ENCODE measurements around the gene PLCD3.

The PLCD3 gene

GRCh38 chr17:45101883-45102811 is 30.2 kb downstream of the PLCD3 start:
- DNase-seq, result no peak

DNA sequence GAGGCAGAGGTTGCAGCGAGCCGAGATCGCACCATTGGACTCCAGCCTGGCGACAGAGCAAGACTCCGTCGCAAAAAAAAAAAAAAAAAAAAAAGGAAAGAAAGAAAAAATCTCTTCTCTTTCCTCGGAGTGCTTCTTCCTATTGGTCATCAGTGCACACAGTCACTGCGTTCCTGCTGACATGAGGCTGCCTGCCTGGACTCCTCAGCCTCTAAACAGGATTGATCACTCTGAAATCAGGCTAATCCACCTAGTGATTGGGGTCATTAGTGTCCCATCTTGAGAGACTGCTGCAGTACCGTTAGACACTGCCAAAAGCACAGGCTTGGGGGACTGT is 30.8 kb downstream of the PLCD3 start:
- DNase-seq, result no peak

DNA sequence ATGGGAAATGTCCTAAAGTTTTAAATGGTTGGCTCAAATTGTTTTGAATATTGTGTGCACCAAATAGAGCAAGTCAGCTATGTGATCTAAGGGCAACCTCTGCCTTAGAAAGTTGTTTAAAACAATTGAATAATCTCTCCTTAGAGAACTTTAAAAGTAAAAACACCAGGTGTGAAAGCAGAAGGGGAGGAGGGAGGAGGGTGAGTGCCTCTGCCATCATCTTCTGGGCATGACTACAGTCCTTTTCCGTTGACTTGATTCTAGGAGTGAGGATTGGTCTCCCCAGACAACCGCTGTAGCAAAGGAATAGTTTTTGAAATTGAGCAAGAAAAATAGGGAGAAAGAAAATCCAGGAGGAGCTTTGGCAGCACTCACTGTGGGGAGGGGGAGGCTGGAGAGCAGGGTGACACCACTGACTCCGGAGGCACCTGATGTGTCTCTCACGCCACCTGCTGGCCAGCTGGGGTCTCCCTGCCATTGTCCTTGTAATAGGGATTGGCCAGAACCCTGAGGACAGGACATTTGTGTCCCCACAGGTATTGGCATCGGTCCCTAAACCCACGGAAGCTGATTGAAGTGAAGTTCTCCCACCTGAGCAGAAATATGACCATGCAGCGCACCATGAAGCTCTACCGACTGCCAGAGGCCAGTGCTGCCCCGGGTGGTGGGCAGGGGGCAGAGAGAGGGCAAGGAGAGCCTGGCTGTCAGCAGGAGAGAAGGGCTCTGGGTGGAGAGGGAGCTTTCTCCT is 33.3 kb downstream of the PLCD3 start:
- DNase-seq, result peak; percentile 46 to 68

DNA sequence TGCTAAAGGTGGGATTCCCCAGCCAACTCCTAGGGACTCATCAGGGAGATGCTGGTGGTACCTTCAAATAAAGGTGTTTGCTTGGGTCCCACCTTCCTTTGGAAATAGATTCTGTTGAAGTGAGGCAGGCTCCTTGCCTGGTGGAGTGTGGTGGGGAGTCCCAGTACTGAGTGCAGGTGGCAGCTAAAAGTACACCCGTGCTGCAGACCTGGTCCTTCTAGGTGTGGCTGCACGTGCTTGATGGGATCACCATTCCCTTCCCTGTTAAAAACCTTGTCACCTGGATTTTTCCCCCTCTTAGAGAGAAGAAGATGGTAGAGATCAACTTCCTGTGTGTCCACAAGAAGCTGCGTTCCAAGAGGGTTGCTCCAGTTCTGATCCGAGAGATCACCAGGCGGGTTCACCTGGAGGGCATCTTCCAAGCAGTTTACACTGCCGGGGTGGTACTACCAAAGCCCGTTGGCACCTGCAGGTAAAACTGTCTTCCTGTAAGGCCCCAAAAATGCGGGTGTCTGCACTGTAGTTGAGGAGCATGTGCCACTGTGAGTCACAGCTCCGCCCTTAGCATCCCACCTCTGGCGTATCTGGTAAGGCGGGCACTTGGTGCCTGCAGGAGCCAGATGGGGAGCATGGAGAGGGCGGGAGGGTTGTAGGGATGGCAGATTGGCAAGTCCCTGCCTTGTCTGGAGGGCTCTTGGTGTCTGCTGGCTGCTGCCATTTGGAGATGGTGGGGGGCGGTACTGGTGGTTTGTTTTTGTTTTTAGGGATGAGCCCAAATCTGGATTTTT is 34.0 kb downstream of the PLCD3 start:
- no peak for DNase-seq

GRCh38 chr17:45096926-45097325 is 35.4 kb downstream of the PLCD3 start:
- DNase-seq, result no peak

GRCh38 chr17:45096141-45096540 is 36.2 kb downstream of the PLCD3 start:
- peak; percentile 47 to 77 for DNase-seq

DNA sequence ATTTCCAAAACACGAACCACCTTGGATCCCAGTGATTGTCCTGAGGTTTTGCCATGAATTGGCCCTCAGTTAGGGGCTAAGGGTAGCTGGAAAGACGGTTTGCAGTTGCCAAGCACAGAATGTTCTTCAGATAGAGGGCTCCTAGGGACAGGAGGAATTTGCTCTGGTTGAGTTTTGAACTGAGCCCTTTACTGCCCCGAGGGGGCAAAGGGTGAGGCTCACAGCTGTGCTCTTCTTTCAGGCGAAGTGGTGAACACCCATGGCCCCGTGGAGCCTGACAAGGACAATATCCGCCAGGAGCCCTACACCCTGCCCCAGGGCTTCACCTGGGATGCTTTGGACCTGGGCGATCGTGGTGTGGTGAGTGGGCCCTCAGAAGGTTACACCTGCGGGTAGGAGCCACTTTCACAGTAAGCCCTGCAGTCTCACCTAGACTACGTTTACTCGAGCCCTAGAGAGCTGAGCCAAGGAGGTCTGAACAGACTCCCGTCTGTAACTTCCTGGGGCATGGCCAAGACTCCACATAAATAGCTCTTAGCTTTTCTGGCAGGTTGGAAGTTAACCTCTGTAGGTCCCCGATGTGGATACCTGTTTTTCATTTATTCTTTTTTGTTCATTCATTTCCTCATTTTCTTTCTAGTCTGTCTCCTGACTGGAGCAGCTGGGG is 38.7 kb downstream of the PLCD3 start:
- no peak for DNase-seq

GRCh38 chr17:45092911-45093430 is 39.3 kb downstream of the PLCD3 start:
- DNase-seq, result no peak

DNA sequence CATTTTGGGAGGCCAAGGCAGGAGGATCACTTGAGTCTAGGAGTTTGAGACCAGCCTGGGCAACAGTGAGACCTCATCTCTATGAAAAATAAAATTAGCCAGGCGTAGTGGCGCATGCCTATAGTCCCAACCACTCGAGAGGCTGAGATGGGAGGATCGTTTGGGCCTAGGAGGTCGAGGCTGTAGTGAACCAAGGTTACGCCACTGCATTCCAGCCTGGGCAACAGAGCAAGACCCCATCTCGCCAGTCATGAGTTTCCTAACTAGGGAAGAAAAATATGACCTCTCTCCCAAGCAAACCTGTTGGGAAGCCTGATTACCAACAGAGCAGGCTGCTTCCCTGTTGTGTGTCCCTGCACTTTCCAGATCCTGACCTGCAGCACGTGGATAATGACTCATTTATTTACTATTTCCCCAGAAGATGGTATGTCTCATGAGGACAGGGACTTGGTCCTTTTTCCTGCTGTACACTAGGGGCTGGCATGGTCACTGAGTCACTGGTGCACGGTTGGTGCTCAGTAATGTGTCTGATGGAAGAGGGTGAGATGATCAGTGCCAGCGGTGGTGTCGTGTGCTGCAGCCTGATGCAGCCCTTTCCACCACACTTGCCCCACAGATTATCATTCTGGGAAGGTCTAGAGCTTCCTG is 40.4 kb downstream of the PLCD3 start:
- no peak for DNase-seq

DNA sequence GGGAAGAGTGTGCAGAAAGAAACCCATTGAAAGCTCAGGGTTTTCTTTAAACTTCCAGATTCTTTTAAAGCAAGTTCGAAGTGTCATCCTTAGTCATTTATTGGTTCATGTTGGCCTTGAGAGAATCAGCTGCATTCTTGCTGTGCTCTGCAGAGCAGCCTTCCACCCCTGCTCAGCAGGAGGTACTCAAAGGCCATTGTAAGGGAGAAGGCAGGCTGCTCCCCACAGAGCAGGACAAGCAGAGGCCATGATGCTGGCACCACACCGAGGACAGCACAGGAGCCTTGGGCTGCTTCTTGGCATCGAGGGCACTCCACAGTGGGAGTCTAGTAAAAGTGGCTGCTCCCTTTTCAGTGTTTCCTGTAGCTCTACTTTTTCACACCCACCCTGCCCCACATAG is 41.6 kb downstream of the PLCD3 start:
- no peak for DNase-seq

DNA sequence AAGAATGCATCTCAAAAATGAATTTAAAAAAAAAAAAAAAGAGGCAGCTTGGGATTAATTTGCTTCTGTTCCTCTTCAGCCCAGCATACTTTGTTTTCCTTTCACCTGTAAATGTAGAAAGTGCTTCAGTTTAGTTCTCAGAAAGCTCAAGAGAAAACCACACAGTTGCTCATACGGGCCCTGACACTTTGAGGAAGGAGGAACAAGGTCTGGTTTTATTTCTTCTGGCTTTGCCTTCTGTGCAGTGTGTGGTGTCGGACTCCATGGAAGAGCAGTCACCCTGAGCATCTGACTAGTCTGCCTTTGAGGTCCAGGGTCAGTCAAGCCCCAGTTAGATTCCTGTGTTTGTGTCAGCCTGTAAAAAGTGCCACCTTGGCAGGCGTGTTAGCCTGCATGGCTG is 43.6 kb downstream of the PLCD3 start:
- DNase-seq, result no peak

DNA sequence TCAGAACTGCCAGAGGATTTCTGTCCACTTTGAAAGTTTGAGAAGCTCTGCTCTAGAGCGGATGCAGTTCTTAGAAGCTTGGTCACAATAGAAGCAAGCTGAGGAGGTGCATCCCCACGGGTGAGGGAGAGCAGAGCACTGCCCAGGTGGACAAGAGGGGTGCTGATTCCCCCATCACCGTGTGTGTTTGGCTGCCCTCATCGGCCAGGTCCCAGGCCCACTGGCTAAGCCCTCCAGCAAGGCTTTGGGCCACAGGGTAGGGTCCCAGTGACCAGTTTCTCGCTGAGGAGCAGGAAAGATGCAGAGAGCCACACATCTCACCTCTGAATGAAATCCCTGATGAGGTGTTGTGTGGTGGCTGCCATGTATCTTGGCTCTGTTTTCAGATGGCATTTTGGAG is 44.3 kb downstream of the PLCD3 start:
- DNase-seq, result no peak

DNA sequence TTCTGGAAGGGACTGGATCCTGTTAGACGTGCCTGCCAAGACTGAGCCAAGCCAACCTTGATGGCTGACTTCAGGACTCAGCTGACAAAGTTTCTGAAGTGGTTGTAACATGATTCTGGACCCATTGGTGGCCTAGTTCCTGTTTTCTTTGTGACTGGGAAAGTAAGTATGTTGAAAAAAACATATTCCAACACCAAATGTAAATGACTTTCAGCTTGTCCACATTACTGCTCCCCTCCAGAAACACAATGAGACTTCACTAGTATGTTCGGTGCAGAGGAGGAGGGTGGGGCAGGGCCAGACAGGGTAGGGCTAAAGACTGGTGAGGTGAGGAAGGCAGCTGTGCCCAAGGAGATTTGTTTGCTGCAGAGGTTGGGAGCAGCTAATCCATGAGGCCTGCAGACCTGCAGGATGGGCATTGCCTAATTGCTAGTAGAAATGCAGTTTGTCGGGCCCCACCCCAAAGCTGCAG is 44.8 kb downstream of the PLCD3 start:
- peak; percentile 32 to 44 for DNase-seq

DNA sequence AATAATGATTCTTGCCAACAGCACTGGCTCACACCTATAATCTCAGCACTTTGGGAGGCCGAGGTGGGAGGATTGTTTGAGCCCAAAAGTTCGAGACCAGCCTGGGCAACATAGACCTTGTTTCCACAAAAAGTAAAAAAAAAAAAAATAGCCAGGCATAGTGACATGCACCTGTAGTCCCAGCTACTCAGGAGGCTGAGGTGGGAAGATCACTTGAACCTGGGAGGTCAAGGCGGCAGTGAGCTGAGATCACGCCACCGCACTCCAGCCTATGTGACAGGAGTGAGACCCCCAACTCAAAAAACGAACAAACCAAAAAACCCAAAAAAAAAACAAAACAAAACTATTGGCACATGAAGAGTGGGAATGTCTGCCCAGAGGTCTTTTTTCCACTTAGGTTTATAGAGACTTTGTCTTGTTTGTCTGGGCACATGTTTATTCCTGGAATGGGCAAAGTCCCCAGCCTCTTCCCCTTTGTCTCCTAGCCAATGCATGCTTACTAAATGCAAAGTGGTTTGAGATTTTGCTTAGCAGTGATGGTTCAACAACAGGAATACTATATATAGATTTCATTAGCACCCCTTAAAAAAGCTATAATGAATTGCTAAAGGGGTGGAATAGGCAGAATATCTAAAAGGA is 45.3 kb downstream of the PLCD3 start:
- no peak for DNase-seq

DNA sequence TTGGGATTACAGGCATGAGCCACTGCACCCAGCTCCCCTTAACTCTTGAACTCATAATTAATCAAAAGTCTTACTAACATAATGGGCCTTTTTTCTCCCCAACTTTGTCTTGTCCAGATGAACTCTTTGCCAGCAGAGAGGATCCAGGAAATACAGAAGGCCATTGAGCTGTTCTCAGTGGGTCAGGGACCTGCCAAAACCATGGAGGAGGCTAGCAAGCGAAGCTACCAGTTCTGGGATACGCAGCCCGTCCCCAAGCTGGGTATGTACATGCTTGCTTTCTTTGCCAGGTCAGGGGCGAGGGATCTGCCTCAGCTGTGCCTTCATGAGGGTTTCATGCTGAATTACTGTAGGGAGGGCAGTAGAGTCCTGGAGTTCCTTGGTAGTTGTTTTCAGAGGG is 45.9 kb downstream of the PLCD3 start:
- DNase-seq, result no peak

DNA sequence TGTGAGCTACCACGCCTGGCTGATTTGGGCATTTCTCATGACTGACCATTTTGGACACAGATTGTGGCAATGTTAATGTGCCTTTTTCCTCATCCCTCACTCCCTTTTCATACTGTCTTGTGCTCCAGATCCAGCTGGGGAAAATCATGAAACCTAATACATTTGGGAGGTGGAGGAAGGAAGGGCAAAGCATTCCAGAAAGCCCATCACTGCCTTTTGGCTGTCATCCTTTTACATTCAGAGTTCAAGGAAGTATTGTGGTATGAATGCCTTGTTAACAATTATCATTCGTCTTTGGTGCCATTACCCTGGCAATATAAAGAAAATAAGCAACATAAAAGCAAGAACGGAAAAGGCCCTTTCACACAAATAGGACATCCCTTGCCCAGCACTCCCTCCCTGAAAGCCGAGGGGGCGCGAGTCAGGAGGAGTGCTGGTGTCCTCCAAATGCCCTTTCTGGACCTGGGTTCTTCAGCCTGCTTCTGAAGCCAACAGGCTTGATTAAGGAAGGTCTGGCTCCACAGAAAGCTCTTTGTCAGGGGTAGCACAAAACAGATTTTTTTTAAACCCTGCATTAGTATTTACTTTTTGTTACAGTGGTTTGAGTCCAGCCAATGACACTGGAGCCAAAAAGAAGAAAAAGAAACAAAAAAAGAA is 51.1 kb downstream of the PLCD3 start:
- DNase-seq, result no peak

- DNase-seq, result peak; percentile 96 to 98
Measured at GRCh38 chr17:45077643-45078042, 54.7 kb downstream of the PLCD3 start.

- peak; percentile 57 to 73 for DNase-seq
Measured at GRCh38 chr17:45073414-45074070, 58.8 kb downstream of the PLCD3 start.

GRCh38 chr17:45070809-45071208 is 61.5 kb downstream of the PLCD3 start:
- no peak for DNase-seq

DNA sequence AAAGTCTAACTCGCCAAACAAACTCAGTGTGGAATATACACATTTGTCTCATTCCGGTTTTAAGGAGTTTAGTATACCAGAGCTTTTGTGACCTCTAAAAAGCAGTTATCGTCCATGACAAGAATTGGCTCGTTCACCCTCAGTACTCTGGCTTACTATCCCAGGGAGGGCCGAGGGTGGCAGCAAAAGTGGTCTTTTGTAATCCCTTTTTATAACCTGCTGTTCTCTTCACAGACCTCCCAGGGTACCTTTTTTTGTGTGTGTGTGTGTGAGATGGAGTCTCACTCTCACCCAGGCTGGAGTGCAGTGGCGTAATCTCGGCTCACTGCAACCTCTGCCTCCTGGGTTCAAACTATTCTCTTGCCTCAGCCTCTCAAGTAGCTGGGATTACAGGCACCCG is 62.3 kb downstream of the PLCD3 start:
- no peak for DNase-seq

All from Kasumi-1 (cell line).